Mesenteric fat pad (tissue), 1 donor: Measurements from ENCODE around the gene DDX53. TPM values are rescaled to one million over a fixed set of nuclear protein-coding genes. Genes with fewer than 3 reads are reported as not detected.

ENCODE experiments used
- DNase-seq: peaks from one replicate; pipeline ENCODE4 v3.0.0-alpha.2; 2020; ENCODE audit warnings: low spot score
- long read RNA-seq: library from polyadenylated mRNA; unstranded; transcript quantifications from one replicate; pipeline ENCODE4 v2.0.0, GENCODE V29; 2020
- total RNA-seq: library from RNA; stranded (reverse); fragmentation: NEBNext Ultra II Directional; extraction: Animal tissue kit (Norgen Biotek cat#: 25700); gene quantifications from one replicate; pipeline ENCODE4 v1.2.1, GENCODE V29; 2021
- donor health status: DM: yes; HTN: yes; CAD: no.

The DDX53 gene
- not detected for total RNA-seq
- long read RNA-seq, result 0 reads

GRCh38 chrX:22999696-23000223 lies at the start of gene DDX53:
TSS of gene DDX53 (plus strand) at chrX:22999960. CDS start at chrX:23000058, 98 bp downstream.
- DNase-seq, result no peak

GRCh38 chrX:22950269-22951266 lies 49.2 kb upstream of the DDX53 start:
- DNase-seq, result no peak

- DNase-seq, result no peak
These were observed 47.8 kb upstream of the DDX53 start for GRCh38 chrX:22952010-22952409.

DNA sequence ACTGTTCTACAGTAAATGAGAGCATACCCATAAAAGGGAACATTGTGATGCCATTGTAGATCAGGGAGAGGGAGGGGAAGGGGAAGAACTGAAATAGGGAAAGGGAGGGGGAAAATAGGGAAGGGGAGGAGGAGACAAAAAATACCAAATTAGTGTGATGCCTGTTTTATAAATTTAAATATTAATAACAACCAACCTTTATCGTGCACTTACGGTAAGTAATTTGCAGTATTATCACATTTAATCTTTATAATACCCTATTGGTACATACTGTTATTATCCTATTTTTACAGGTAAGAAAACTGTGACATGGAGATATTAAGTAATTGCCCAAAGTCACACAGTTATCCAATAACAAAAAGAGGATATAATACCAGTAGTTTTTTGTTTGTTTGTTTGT lies 41.5 kb upstream of the DDX53 start:
- DNase-seq, result no peak

DNA sequence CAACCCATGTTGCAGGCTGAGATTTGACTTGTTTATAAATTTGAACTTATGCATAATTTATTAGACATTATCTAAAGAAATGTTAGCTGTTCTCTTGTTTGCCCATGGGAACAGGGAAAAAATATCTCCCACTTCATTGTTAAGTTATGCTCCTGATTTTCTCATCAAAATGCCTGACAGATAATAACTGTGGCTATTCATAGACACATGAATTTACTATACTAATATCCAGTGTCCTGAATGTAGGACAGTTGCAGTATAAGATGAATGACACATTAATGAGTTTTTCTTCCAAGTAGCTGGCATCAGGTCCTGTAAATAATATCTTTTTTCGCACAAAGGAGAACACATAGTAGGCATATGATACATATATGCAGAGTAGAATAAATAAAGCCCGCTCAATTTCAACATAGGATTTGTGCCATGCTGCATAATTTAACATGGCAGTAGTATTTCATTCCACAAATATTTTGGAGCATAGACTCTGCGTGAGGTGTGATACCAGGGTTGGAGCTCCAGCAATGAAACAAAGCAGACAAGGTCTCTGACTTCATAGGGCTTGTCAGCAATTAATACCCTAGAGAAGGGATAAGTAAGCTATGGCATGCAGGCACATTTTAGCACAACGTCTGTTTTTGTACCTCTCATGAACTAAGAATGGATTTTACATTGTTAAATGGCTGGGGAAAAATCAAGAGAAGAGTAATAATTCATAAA lies 40.4 kb upstream of the DDX53 start:
- DNase-seq, result no peak

DNA sequence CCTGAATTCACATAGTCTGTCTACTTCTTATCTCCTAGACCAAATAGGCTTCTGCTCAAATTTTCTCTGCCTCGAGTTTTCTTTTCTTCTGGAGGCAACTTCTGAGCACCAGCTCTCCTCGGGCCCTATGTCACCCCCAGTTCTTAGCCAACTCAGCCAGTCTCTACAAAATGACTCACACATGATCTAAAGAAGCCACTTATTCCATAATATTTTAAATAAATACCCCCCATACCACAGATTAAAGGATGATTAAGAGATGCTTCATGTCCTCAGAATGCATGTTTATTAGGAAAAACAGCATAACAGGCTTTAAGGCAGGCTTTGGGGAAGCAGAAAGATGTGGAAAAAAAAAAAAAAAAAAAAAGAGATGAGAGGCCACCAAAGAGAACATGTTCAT lies 36.6 kb upstream of the DDX53 start:
- DNase-seq, result no peak

DNA sequence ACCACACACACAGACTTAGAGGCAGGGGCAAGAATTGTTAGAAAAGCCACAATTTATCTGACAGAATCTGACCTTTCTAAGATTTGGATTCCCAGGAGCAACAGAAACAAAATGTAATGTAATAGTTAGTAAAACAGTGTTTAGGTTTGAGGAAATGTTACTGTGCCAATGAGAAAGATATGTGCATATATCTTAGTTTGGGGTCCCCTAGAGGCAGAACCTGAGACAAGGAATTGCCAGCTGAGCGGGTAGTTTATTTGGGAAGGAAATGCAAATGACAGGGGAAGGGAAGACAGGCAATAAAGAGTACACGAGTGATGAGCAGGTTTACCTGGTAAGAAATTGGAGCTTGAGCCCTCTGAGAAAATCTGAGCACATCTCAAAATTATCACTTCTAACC lies 31.3 kb upstream of the DDX53 start:
- DNase-seq, result no peak

GRCh38 chrX:22969411-22969810 lies 30.3 kb upstream of the DDX53 start:
- no peak for DNase-seq

GRCh38 chrX:22970861-22971260 lies 28.9 kb upstream of the DDX53 start:
- no peak for DNase-seq

DNA sequence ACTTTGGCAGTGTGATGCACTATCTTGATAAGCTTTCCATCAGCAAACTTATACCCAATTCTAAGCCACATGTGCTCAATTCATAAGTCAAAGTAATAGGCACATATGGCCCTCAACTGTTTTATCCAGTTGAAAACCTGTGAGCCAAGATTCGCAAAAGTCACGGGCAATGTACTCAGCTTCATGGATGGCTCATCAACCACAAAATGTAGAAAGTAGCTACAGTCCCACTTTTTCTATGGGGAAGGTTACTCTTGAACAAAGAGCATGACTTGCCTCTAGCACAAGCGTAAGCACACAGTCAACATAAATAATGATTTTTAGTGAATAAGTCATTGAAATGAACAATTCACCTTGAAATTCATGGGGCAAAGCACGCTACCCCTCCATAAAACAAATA lies 25.1 kb upstream of the DDX53 start:
- no peak for DNase-seq

DNA sequence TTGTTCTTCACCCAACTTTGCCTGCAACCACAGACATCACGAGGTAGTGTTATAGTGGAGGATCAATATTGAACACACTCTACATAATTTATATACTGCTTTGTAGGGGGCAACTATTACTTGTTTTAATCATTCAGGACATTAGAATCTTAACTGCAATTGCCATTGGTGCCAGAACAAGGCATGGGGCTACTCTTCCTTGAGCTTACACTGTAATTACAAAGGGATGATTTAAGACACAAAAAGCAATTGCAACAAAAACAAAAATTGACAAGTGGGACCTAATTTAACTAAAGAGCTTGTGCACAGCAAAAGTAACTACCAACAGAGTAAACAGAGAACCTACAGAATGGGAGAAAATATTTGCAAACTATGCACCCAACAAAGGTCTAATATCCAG lies 24.0 kb upstream of the DDX53 start:
- no peak for DNase-seq

DNA sequence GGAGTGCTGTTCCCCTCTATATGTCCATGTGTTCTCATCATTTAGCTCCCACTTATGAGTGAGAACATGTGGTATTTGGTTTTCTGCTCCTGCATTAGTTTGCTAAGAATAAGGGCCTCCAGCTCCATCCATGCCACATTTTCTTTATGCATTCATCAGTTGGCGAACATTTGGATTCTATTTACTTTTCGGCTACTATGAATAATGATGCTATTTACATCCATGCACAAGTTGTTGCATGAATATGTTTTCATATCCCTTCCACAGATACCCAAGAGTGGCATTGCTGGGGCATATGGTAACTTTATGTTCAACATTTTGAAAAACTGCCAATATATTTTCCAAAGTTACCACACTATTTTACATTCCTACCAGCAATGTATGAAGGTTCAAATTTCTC lies 13.8 kb upstream of the DDX53 start:
- no peak for DNase-seq

DNA sequence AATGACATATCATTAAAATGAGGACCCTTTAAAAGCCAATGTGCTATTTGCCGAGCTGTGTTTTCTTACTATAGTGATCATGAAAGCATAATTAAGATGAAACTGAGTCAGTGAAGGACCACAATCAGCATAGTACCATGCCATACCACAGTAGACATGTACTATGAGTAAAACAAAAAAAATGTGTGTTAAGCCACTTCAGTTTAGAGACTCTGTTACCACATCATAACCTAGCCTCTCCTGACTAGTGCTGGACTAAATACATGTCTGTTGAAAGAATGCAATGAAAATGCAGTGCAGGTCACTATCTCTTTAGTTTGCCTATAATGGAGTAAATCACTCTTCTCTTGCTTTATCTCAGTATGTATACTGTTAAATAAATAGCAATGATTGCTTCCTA lies 12.3 kb upstream of the DDX53 start:
- DNase-seq, result no peak

DNA sequence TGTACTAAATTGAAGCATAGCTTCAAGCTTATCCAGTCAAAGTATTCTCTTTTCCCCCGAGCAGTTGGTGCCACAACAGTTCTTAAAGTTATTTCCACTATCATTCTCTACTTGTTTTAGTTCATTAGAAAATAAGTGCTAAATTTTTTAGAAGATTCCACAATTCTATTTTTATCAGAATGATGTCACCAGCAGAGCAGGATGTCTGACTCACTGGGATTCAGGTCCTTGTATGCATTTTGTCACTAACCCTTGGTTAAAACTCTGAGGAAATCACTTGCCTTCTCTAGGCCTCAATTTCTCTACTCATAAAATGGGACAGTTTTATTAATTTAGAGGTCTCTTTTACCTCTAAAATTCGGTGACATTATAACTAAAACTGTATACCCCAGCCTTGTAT lies 3.4 kb downstream of the DDX53 start:
- DNase-seq, result no peak

DNA sequence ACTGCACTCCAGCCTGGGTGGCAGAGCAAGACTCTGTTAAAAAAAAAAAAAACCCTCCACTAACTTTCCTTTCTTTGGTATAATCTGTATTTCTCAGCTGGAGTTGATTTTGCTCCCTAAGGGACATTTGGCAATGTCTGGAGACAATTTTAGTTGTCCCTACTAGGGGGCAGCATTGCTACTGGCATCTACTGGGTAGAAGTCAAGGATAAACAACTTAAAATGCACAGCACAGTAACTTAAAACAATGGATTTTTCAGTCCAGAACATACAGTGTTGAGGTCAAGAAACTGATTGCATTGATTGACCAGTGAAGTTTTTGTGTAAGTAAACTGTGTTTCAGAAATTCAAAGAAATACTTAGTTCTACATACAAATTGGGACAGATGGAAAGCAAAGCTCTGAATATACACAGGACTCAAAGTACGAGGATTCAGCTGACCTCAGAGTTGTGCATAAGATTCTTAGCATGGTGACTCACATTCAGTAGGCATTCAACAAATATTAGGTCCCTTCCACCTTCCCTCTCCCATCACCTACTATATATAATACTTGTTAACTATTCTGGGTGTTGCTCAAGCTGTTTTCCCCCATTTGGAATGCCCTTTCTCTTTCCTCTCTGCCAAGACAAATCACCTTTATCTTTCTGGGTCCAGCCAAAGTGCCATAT lies 8.8 kb downstream of the DDX53 start:
- DNase-seq, result no peak

DNA sequence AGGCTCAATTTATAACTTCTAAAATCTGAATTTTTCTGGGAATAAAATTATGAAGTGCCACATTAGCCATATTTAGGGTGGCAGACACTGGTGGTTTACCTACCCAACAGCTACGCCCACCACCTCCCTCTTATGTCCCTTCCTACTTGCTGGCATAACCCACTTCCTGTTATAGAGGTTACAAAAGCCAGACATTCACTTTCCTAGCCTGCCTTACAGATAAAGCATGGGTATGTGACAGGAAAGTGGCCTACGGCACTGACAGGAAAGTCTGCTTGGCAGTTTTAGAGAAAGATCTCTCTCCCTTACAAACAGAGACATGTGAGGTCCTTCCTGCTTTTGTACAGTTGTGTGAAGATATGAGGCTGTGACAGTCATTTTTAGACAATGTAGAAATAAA lies 12.4 kb downstream of the DDX53 start:
- DNase-seq, result no peak

DNA sequence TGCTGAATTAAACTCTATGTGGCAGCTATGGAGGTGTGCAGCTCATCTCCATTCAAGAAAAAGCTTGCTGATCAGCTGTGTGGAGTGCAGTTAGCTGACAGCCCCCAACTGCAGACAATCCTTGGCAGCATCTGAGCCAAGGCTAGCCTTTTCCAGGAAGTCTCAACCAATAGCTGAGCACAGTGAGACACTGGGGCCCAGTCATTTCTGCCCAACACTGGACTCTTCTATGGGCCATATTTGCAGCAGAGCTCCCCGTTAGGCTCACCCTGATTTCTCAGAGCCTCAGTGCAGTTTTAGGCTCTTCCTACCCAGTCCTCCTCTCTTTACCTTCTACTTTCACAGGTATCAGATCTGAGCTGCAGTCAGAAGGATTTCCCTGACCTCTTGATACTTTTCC lies 12.9 kb downstream of the DDX53 start:
- no peak for DNase-seq

DNA sequence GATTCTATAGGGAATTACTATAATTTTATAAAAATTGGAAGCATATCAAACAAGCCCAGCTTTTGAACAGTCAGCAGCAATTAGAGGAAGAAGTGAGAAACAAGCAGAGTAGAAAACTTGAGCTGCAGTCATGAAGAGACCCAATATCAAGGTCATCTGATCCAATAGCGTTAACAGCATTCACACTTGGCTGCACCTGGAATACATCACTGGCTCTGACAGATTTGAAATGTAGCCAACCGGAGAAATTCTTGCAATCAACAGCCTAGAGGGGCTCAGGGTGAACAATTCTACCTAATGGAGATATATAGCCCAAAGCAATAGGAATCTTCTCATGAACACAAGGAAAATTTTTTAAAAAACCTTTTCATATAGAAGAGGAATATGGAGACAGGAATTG lies 13.6 kb downstream of the DDX53 start:
- no peak for DNase-seq

GRCh38 chrX:23031600-23031999 lies 31.8 kb downstream of the DDX53 start:
- no peak for DNase-seq

GRCh38 chrX:23035493-23035892 lies 35.7 kb downstream of the DDX53 start:
- DNase-seq, result no peak

DNA sequence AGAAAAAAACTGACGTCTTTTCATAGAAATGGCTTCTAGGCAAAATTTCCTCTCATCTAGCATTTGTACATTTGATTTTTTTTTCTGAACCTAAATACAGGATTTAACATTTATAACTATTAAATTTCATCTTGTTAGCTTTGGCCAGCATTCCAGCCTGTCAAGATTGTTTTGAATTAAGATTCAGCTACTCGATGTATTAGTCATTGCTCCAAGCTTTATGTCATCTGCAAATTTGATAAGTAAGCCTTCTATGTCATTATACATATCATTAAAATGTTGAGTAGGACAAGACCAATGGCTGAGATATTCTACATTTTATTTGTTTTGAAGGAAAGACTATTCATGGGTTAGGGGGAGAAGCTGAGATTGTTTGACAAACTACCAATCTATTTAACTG lies 46.7 kb downstream of the DDX53 start:
- no peak for DNase-seq
